CD14-positive monocyte (primary cell): Measurements from ENCODE around the gene ROBO3. TPM values are rescaled to one million over a fixed set of nuclear protein-coding genes. Genes with fewer than 3 reads are reported as not detected.
A peak's percentile ranks its signal among the peaks of the same experiment; 100 is the strongest.

Experiments used
- DNase-seq, 3 donors: peaks; one replicate each; pipeline ENCODE4 v3.0.0-alpha.2; 2011 to 2022
- H2AFZ ChIP-seq: 2 replicates; pipeline ENCODE4 v1.6.0; 2012; ENCODE audit warnings: mild to moderate bottlenecking, low read depth, low read length, inconsistent platforms; ENCODE audit not compliant: insufficient read depth, poor library complexity, severe bottlenecking
- H3K27ac ChIP-seq, 2 donors: 1 replicate in 1 of 2; 2 replicates in 1 of 2; pipeline ENCODE4 v1.5.1; 2012 to 2013; ENCODE audit warnings: low read length in 2 of 2, control low read depth in 1 of 2, inconsistent platforms in 1 of 2, low read depth in 1 of 2, mild to moderate bottlenecking in 1 of 2
- H3K27me3 ChIP-seq, 2 donors: one replicate each; pipeline versions ENCODE4 v1.6.0 to v1.6.1; 2011 to 2013; ENCODE audit warnings: low read length in 2 of 2; ENCODE audit not compliant: control insufficient read depth in 2 of 2, insufficient read depth in 2 of 2
- H3K36me3 ChIP-seq, 2 donors: replicated peaks in 1 of 2; 1 replicate in 1 of 2; 2 replicates in 1 of 2; pipeline versions ENCODE4 v1.5.1 to v1.6.1; 2012 to 2013; ENCODE audit warnings: low read length in 2 of 2, control low read depth in 1 of 2, inconsistent platforms in 1 of 2, mild to moderate bottlenecking in 1 of 2; ENCODE audit not compliant: insufficient read depth in 2 of 2, control insufficient read depth in 1 of 2
- H3K4me1 ChIP-seq, 2 donors: 1 replicate in 1 of 2; 2 replicates in 1 of 2; pipeline versions ENCODE4 v1.5.1 to v1.6.1; 2012 to 2013; ENCODE audit warnings: low read length in 2 of 2, control low read depth in 1 of 2, inconsistent platforms in 1 of 2, mild to moderate bottlenecking in 1 of 2, moderate library complexity in 1 of 2; ENCODE audit not compliant: insufficient read depth in 2 of 2, control insufficient read depth in 1 of 2
- H3K4me2 ChIP-seq: replicated peaks from 2 replicates; pipeline ENCODE3; 2012; ENCODE audit warnings: low read length, moderate library complexity, mild to moderate bottlenecking; ENCODE audit not compliant: poor library complexity, severe bottlenecking; ENCODE audit errors: extremely low read depth
- H3K4me3 ChIP-seq, 3 experiments: fragments of 200-600 bp in 1 of 3; sonication (generic) in 1 of 3; replicated peaks in 1 of 3; 1 replicate in 2 of 3; 2 replicates in 1 of 3; pipeline ENCODE4 v1.5.1; 2011 to 2013; ENCODE audit warnings: low read length in 3 of 3, mild to moderate bottlenecking in 3 of 3, control low read depth in 2 of 3, low read depth in 2 of 3, inconsistent platforms in 1 of 3, moderate library complexity in 1 of 3
- H3K79me2 ChIP-seq: 2 replicates; pipeline ENCODE4 v1.6.0; 2012; ENCODE audit warnings: mild to moderate bottlenecking, control low read depth, inconsistent platforms, low read length, moderate library complexity; ENCODE audit not compliant: insufficient read depth
- H3K9ac ChIP-seq: 2 replicates; pipeline ENCODE4 v1.6.0; 2017; ENCODE audit warnings: low read length, mild to moderate bottlenecking; ENCODE audit not compliant: insufficient read depth, poor library complexity, severe bottlenecking
- H3K9me3 ChIP-seq, 2 donors: replicated peaks in 1 of 2; 1 replicate in 1 of 2; 2 replicates in 1 of 2; pipeline versions ENCODE4 v1.5.1 to v1.6.1; 2012 to 2013; ENCODE audit warnings: low read length in 2 of 2, control low read depth in 1 of 2; ENCODE audit not compliant: control insufficient read depth in 1 of 2, insufficient read depth in 1 of 2
- H4K20me1 ChIP-seq: 2 replicates; pipeline ENCODE4 v1.6.0; 2012; ENCODE audit warnings: mild to moderate bottlenecking, low read length, control low read depth, moderate library complexity; ENCODE audit not compliant: insufficient read depth
- H3K27ac Mint-ChIP-seq, 7 donors: one replicate each; pipeline ENCODE4 v1.8.0; 2020; ENCODE audit warnings: mild to moderate bottlenecking in 7 of 7, mixed read lengths in 7 of 7, moderate library complexity in 6 of 7, inconsistent platforms in 2 of 7
- H3K27me3 Mint-ChIP-seq, 3 donors: one replicate each; pipeline ENCODE4 v1.8.0; 2021 to 2022; ENCODE audit warnings: low read depth in 3 of 3, mild to moderate bottlenecking in 3 of 3, mixed read lengths in 3 of 3, moderate library complexity in 3 of 3, inconsistent platforms in 1 of 3
- H3K36me3 Mint-ChIP-seq, 2 donors: one replicate each; pipeline ENCODE4 v1.8.0; 2020; ENCODE audit warnings: mixed read lengths in 2 of 2, inconsistent platforms in 1 of 2, mild to moderate bottlenecking in 1 of 2
- H3K4me1 Mint-ChIP-seq: one replicate; pipeline ENCODE4 v1.8.0; 2020; ENCODE audit warnings: mild to moderate bottlenecking, mixed read lengths
- H3K4me3 Mint-ChIP-seq, 2 donors: one replicate each; pipeline ENCODE4 v1.8.0; 2020; ENCODE audit warnings: mild to moderate bottlenecking in 2 of 2, mixed read lengths in 2 of 2, moderate library complexity in 1 of 2
- H3K9me3 Mint-ChIP-seq, 7 donors: one replicate each; pipeline ENCODE4 v1.8.0; 2020 to 2022; ENCODE audit warnings: mixed read lengths in 7 of 7, mild to moderate bottlenecking in 6 of 7, moderate library complexity in 6 of 7, inconsistent platforms in 2 of 7
- WGBS: methylation state at CpG from one replicate; pipeline ENCODE4 v1.1.5; 2013; ENCODE audit warnings: missing lambda C conversion rate; ENCODE audit not compliant: insufficient coverage; 5-methylcytosine and 5-hydroxymethylcytosine counted together
- intact Hi-C, 2 donors: fragments of 100-400 bp; cut with micrococcal nuclease; formaldehyde crosslinking; loops; one replicate each; pipeline versions ENCODE4 v1.15.0 to v1.15.1; 2023
- polyA plus RNA-seq, 3 donors: library from polyadenylated mRNA; depleted of rRNA in 1 of 3; unstranded in 2 of 3; stranded (reverse) in 1 of 3; fragments of 300-500 nt in 2 of 3; fragments of >200 nt in 1 of 3; fragmentation: Illumina TruSeq in 2 of 3; gene quantifications; 1 replicate in 2 of 3; 2 replicates in 1 of 3; pipeline ENCODE4 v1.2.3, GENCODE V29; 2012 to 2021
- TF ChIP-seq, protein P1 (sequence below): fragments of 200-600 bp; IDR thresholded peaks from one replicate; pipeline ENCODE4 v1.8.0; 2022; ENCODE audit warnings: antibody characterized with exemption, mild to moderate bottlenecking

ROBO3 gene
- polyA plus RNA-seq, 3 donors: 0.39 to 11.6 (median 0.81) TPM

GRCh38 chr11:124864892-124865180 is 396 bp upstream of the ROBO3 start:
- peak overlapping the region in 1 of 7 donors; percentile 20 for H3K27ac Mint-ChIP-seq
- H3K4me1 Mint-ChIP-seq: peaks cover 35% of the 10 kb centered on the region
- WGBS: 5% methylated on average over 7 of the region's 9 CpGs
- no peak overlapping the region for H2AFZ ChIP-seq
- H3K27ac ChIP-seq: no peak overlapping the region
- TF ChIP-seq, protein P1, sequence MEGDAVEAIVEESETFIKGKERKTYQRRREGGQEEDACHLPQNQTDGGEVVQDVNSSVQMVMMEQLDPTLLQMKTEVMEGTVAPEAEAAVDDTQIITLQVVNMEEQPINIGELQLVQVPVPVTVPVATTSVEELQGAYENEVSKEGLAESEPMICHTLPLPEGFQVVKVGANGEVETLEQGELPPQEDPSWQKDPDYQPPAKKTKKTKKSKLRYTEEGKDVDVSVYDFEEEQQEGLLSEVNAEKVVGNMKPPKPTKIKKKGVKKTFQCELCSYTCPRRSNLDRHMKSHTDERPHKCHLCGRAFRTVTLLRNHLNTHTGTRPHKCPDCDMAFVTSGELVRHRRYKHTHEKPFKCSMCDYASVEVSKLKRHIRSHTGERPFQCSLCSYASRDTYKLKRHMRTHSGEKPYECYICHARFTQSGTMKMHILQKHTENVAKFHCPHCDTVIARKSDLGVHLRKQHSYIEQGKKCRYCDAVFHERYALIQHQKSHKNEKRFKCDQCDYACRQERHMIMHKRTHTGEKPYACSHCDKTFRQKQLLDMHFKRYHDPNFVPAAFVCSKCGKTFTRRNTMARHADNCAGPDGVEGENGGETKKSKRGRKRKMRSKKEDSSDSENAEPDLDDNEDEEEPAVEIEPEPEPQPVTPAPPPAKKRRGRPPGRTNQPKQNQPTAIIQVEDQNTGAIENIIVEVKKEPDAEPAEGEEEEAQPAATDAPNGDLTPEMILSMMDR: no peak
- peaks cover 92 to 97% (median 96%) of the 10 kb centered on the region in 3 donors for H3K27me3 Mint-ChIP-seq
- peaks cover 0 to 61% of the 10 kb centered on the region in 2 donors for H3K9me3 ChIP-seq
- no peaks in the 10 kb centered on the region for H4K20me1 ChIP-seq
- DNase-seq: no peak
- no peak overlapping the region for H3K4me2 ChIP-seq
- H3K36me3 Mint-ChIP-seq: peaks cover 0 to 6% of the 10 kb centered on the region in 2 donors
- H3K4me1 ChIP-seq: peaks cover 4 to 17% of the 10 kb centered on the region in 2 donors
- H3K79me2 ChIP-seq: no peaks in the 10 kb centered on the region
- peaks cover 85 to 97% of the 10 kb centered on the region in 2 donors for H3K27me3 ChIP-seq
- H3K4me3 Mint-ChIP-seq: peak overlapping the region in 1 of 2 donors; percentile 85
- no peak overlapping the region for H3K9ac ChIP-seq
- intact Hi-C loops: no loop called here
- H3K9me3 Mint-ChIP-seq: peaks cover 0 to 23% (median 4%) of the 10 kb centered on the region in 7 donors
- H3K4me3 ChIP-seq: no peak overlapping the region
- no peaks in the 10 kb centered on the region for H3K36me3 ChIP-seq

DNA sequence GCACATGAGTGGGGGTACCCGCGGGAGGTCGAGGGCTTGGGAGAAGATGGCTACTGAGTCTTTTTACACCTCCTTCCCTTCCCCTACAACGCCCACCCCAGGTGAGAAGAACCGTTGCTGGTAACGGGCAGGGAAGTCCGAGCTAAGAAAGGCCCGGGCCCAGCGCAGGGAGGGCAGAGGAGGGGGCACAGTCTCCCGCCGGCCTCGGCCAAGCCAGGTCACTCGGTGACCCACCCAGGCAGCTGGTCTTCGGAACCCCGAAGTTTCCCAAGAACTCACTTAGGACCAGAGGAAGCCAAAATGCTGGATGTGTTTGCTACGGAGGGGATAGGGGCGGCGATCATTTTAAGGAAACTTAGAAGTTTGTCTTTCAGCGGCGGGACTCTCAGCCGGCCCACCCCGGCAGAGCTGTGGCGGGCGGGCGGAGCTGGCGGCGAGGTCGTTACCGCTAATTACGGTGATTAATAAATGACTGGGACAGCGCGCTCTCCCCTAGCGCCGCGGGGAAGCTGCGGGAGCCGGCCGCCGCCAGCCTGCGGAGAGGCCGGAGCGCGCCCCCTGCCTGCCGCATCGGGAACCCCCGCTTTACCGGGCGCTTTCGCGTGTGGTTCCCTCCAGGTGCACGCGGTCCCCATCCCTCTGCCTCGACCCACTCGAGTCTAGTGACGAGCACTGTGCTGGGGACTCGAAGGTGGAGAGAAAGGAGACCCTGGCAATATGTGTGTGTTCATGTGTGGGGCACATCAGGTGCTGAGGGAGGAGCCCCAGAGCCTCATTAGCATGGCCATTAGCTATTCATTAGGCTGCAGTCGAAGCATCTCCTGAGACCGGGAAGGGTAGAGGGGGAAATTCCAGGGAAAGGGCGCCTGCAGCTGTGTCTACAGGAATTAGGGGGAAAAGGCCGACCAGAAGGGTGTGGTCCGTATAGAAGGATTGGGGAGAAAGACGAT is 945 bp downstream of the ROBO3 start:
- H3K79me2 ChIP-seq: no peaks in the 10 kb centered on the region
- H3K9me3 ChIP-seq: peaks cover 0 to 61% of the 10 kb centered on the region in 2 donors
- H3K4me1 ChIP-seq: peaks cover 4 to 17% of the 10 kb centered on the region in 2 donors
- no peak overlapping the region for H3K27ac ChIP-seq
- H3K9ac ChIP-seq: no peak overlapping the region
- Mint-ChIP-seq H3K36me3 (peaks cover 0 to 6% of the 10 kb centered on the region in 2 donors), H3K27me3 (peaks cover 97 to 99% (median 98%) of the 10 kb centered on the region in 3 donors), H3K4me1 (peaks cover 35% of the 10 kb centered on the region), H3K9me3 (peaks cover 0 to 24% (median 4%) of the 10 kb centered on the region in 7 donors), H3K27ac (no peak overlapping the region), H3K4me3 (peak overlapping the region; percentile 39 to 85)
- H3K4me2 ChIP-seq: peak overlapping the region; percentile 50
- H4K20me1 ChIP-seq: no peaks in the 10 kb centered on the region
- peak in 2 of 3 donors; percentile 22 to 35 for DNase-seq
- H3K36me3 ChIP-seq: no peaks in the 10 kb centered on the region
- peak overlapping the region in 1 of 3 experiments; percentile 28 for H3K4me3 ChIP-seq
- TF ChIP-seq, protein P1: peak; percentile 86
- intact Hi-C loops: no loop called here
- 2% methylated on average over 47 of the region's 62 CpGs for WGBS
- H3K27me3 ChIP-seq: peaks cover 91 to 100% of the 10 kb centered on the region in 2 donors
- peak overlapping the region; percentile 5 for H2AFZ ChIP-seq
